ENCODE data around the gene OR4D1. TPM values are rescaled to one million over a fixed set of nuclear protein-coding genes. Genes with fewer than 3 reads are reported as not detected.
A peak's percentile ranks its signal among the peaks of the same experiment; 100 is the strongest.

OR4D1 gene
- total and polyA plus RNA-seq, 2 of the 4 experiments (the other 2 are of a cell fraction), result not detected

GRCh38 chr17:58189436-58190146 is 41.4 kb downstream of the OR4D1 start:
- ChIA-PET CTCF (no interaction called here), POLR2A (ENCODE audit: unreplicated experiment) (no interaction called here)
- H3K56ac ChIP-seq (ENCODE audit: extremely low read depth, insufficient read depth, low read length), result no peak overlapping the region
- H3K27ac ChIP-seq (ENCODE audit: insufficient read depth, low read length), result no peak overlapping the region
- no peak overlapping the region for H2BK120ac ChIP-seq (ENCODE audit: low read depth, low read length)
- H2BK5ac ChIP-seq (ENCODE audit: low read depth, low read length, poor library complexity, severe bottlenecking), result no peak overlapping the region
- 93% methylated on average over 2 of the region's 11 CpGs; no CpG with 5 or more reads in 1 of the 2 experiments for WGBS, 2 experiments (ENCODE audit: extremely low coverage in 2 of 2, insufficient read length in 1 of 2)
- H2AFZ ChIP-seq (replicated peaks; ENCODE audit: low read length, poor library complexity), result peak overlapping the region; percentile 2
- H2AK5ac ChIP-seq (ENCODE audit: low read depth, low read length), result no peak overlapping the region
- no peak overlapping the region for H4K91ac ChIP-seq (ENCODE audit: insufficient read depth, low read depth, low read length)
- no peak overlapping the region for H3K4me3 ChIP-seq (ENCODE audit: insufficient read depth, low read depth, low read length)
- H4K5ac ChIP-seq (ENCODE audit: low read depth, low read length), result no peak overlapping the region
- H3K4ac ChIP-seq (ENCODE audit: low read depth, low read length), result no peak overlapping the region
- H2BK20ac ChIP-seq (ENCODE audit: low read depth, low read length), result no peak overlapping the region
- H3K9ac ChIP-seq (ENCODE audit: low read depth, low read length), result no peak overlapping the region
- no peaks in the 10 kb centered on the region for H3K4me1 ChIP-seq (ENCODE audit: control insufficient read depth, insufficient read depth, low read length)
- BruUV-seq (replicated peaks), result no TSS peak
- no peaks in the 10 kb centered on the region for H3K36me3 ChIP-seq (ENCODE audit: control insufficient read depth, insufficient read depth, low read length)
- no peak overlapping the region for H3K18ac ChIP-seq (ENCODE audit: low read depth, low read length)
- TF ChIP-seq FOS (IDR thresholded peaks at IDR 0.05; ENCODE audit: low read depth, low read length), result no peak
- TF ChIP-seq CEBPB (IDR thresholded peaks at IDR 0.05; ENCODE audit: low read depth, low read length), result no peak
- no peak for TF ChIP-seq USF2 (IDR thresholded peaks at IDR 0.05; ENCODE audit: low read depth, low read length)
- TF ChIP-seq MXI1 (IDR thresholded peaks at IDR 0.05; ENCODE audit: borderline replicate concordance, low read depth, low read length), result no peak
- TF ChIP-seq CTCF (conservative IDR thresholded peaks at IDR 0.05; ENCODE audit: low read depth, low read length), result no peak
- no peak for TF ChIP-seq RCOR1 (IDR thresholded peaks at IDR 0.05; ENCODE audit: insufficient replicate concordance, low read length)
- TF ChIP-seq NFE2L2 (IDR thresholded peaks at IDR 0.05; ENCODE audit: low read depth, low read length), result no peak
- dilution Hi-C loops (cut with HindIII; ENCODE audit: low sequenced_read_pairs, unreplicated experiment), result no loop called here
- intact Hi-C loops (cut with micrococcal nuclease), result no loop called here
- DNase-seq (peak; percentile 81), ATAC-seq (ENCODE audit: low read depth) (peak; percentile 90)
- in situ Hi-C loops (cut with MboI; ENCODE audit: low sequenced_read_pairs), result no loop called here
- H2BK15ac ChIP-seq (ENCODE audit: low read depth, low read length), result no peak overlapping the region
- no peak overlapping the region for H3K23ac ChIP-seq (ENCODE audit: low read depth, low read length)
- H3K79me1 ChIP-seq (ENCODE audit: low read depth in 1 of 2, low read length in 2 of 2), result no peaks in the 10 kb centered on the region
- H4K20me1 ChIP-seq (ENCODE audit: insufficient read depth, low read length), result no peaks in the 10 kb centered on the region
- H3K9me3 ChIP-seq (ENCODE audit: control insufficient read depth, insufficient read depth, low read length), result no peaks in the 10 kb centered on the region
- no peak overlapping the region for H3K14ac ChIP-seq (replicated peaks; ENCODE audit: low read depth, low read length)
- H3K4me2 ChIP-seq (ENCODE audit: low read depth, low read length), result no peak overlapping the region
- H4K8ac ChIP-seq (ENCODE audit: low read depth in 2 of 2, low read length in 2 of 2), result no peak overlapping the region
- H3K9me1 ChIP-seq (ENCODE audit: insufficient read depth, low read length), result peaks cover 4% of the 10 kb centered on the region; the same call in 1 of the 2 replicates
- H3K27me3 ChIP-seq (ENCODE audit: control insufficient read depth, insufficient read depth, low read length), result peaks cover 13% of the 10 kb centered on the region
- peak overlapping the region; percentile 68 for H2AK9ac ChIP-seq (replicated peaks; ENCODE audit: low read depth, low read length, poor library complexity)

Data from IMR-90 (cell line).